Liver (tissue), 9 donors: Measurements from ENCODE around the gene ESD. TPM values are rescaled to one million over a fixed set of nuclear protein-coding genes. Genes with fewer than 3 reads are reported as not detected.
"Not testable (repeated sequence)": the region's sequence is repeated elsewhere in the genome, so short reads cannot be mapped to it uniquely, and the experiment has no call there.

Source experiments
- DNase-seq: peaks from one replicate; pipeline ENCODE4 v3.0.0-alpha.2; 2017; ENCODE audit warnings: low spot score
- H3K27ac ChIP-seq, 2 donors: one replicate each; pipeline ENCODE4 v1.7.0; 2013; ENCODE audit warnings: inconsistent platforms in 2 of 2, low read length in 2 of 2, control low read depth in 1 of 2, low read depth in 1 of 2, mild to moderate bottlenecking in 1 of 2
- H3K27me3 ChIP-seq, 4 donors: one replicate each; pipeline versions ENCODE4 v1.6.1 to v1.7.0; 2013; ENCODE audit warnings: low read length in 3 of 4, inconsistent platforms in 1 of 4, mild to moderate bottlenecking in 1 of 4, moderate library complexity in 1 of 4; ENCODE audit not compliant: control insufficient read depth in 4 of 4, insufficient read depth in 4 of 4
- H3K36me3 ChIP-seq, 4 donors: one replicate each; pipeline versions ENCODE4 v1.6.1 to v1.7.0; 2013; ENCODE audit warnings: low read length in 3 of 4, mild to moderate bottlenecking in 3 of 4, low read depth in 1 of 4, moderate library complexity in 1 of 4; ENCODE audit not compliant: control insufficient read depth in 4 of 4, insufficient read depth in 3 of 4
- H3K4me1 ChIP-seq, 4 donors: one replicate each; pipeline versions ENCODE4 v1.6.1 to v1.7.0; 2013; ENCODE audit warnings: low read length in 3 of 4, mild to moderate bottlenecking in 3 of 4, moderate library complexity in 1 of 4; ENCODE audit not compliant: control insufficient read depth in 4 of 4, insufficient read depth in 4 of 4
- H3K4me3 ChIP-seq, 3 donors: one replicate each; pipeline versions ENCODE4 v1.6.1 to v1.7.0; 2013; ENCODE audit warnings: low read length in 3 of 3, control low read depth in 1 of 3, low read depth in 1 of 3, mild to moderate bottlenecking in 1 of 3
- H3K9ac ChIP-seq, 2 donors: one replicate each; pipeline ENCODE4 v1.7.0; 2013; ENCODE audit warnings: low read length in 2 of 2, mild to moderate bottlenecking in 2 of 2, moderate library complexity in 2 of 2, control low read depth in 1 of 2, low read depth in 1 of 2
- H3K9me3 ChIP-seq, 4 donors: one replicate each; pipeline versions ENCODE4 v1.6.1 to v1.7.0; 2013; ENCODE audit warnings: low read length in 3 of 4; ENCODE audit not compliant: control insufficient read depth in 4 of 4
- ATF3 ChIP-seq: IDR thresholded peaks from 2 replicates; pipeline ENCODE4 v1.6.1; 2016; ENCODE audit warnings: antibody characterized with exemption
- CTCF ChIP-seq: fragments of 150-350 bp; IDR thresholded peaks from 2 replicates; pipeline ENCODE4 v1.5.1; 2017; ENCODE audit warnings: improper control_type of control experiment, low read depth, low read length; ENCODE audit not compliant: missing input control
- FOXA1 ChIP-seq: IDR thresholded peaks from 2 replicates; pipeline ENCODE4 v1.6.1; 2016; ENCODE audit warnings: antibody characterized with exemption
- FOXA2 ChIP-seq: IDR thresholded peaks from 2 replicates; pipeline ENCODE4 v1.6.1; 2016; ENCODE audit warnings: antibody characterized with exemption
- GABPA ChIP-seq, 2 donors: IDR thresholded peaks in 1 of 2; conservative IDR thresholded peaks in 1 of 2; 2 replicates each; pipeline ENCODE4 v1.6.1; 2016; ENCODE audit warnings: antibody characterized with exemption in 2 of 2, mild to moderate bottlenecking in 1 of 2, moderate library complexity in 1 of 2
- HNF4A ChIP-seq, 2 donors: conservative IDR thresholded peaks; 2 replicates each; pipeline ENCODE4 v1.6.1; 2016; ENCODE audit warnings: antibody characterized with exemption in 2 of 2, mild to moderate bottlenecking in 2 of 2
- HNF4G ChIP-seq: IDR thresholded peaks from 2 replicates; pipeline ENCODE4 v1.6.1; 2016; ENCODE audit warnings: antibody characterized with exemption
- JUND ChIP-seq, 2 donors: IDR thresholded peaks; 2 replicates each; pipeline ENCODE4 v1.6.1; 2016; ENCODE audit warnings: antibody characterized with exemption in 2 of 2
- MAX ChIP-seq: IDR thresholded peaks from 2 replicates; pipeline ENCODE4 v1.6.1; 2016; ENCODE audit warnings: antibody characterized with exemption
- RXRA ChIP-seq, 2 donors: IDR thresholded peaks; 2 replicates each; pipeline ENCODE4 v1.6.1; 2017 to 2018; ENCODE audit warnings: antibody characterized with exemption in 2 of 2, mild to moderate bottlenecking in 1 of 2
- TAF1 ChIP-seq: conservative IDR thresholded peaks from 2 replicates; pipeline ENCODE4 v1.6.1; 2016; ENCODE audit warnings: antibody characterized with exemption, mild to moderate bottlenecking
- YY1 ChIP-seq: IDR thresholded peaks from 2 replicates; pipeline ENCODE4 v1.6.1; 2016; ENCODE audit warnings: antibody characterized with exemption, mild to moderate bottlenecking
- ZBTB33 ChIP-seq: IDR thresholded peaks from 2 replicates; pipeline ENCODE4 v1.6.1; 2016; ENCODE audit warnings: antibody characterized with exemption
- WGBS: extraction: QIAGEN DNeasy Blood & Tissue Kit; methylation state at CpG from one replicate; pipeline ENCODE4 v1.1.7; 2013; 5-methylcytosine and 5-hydroxymethylcytosine counted together
- polyA plus RNA-seq, 2 donors: library from polyadenylated mRNA; stranded (reverse) in 1 of 2; unstranded in 1 of 2; fragments of 200-250 nt in 1 of 2; fragments of >200 nt in 1 of 2; fragmentation: Nextera tagmentation in 1 of 2; extraction: Ambion mirVana in 1 of 2; gene quantifications; one replicate each; pipeline versions ENCODE4 v1.2.1 to v1.2.3, GENCODE V29; 2013 to 2015
- total RNA-seq, 2 donors: library from RNA; depleted of rRNA; stranded (reverse); fragments of >200 nt; gene quantifications; one replicate each; pipeline ENCODE4 v1.2.3, GENCODE V29; 2014
- donor health status: healthy.
- donor health status: healthy.
- donor health status: healthy.
- donor health status: healthy.
- donor health status: healthy.

The ESD gene
- total and polyA plus RNA-seq, 4 donors = 63.3 to 146 (median 72.0) TPM

- H3K4me1 ChIP-seq = peaks cover 0 to 16% (median 9%) of the 10 kb centered on the region in 4 donors
- not testable (repeated sequence) for DNase-seq, H3K27ac ChIP-seq, H3K36me3 ChIP-seq, H3K9ac ChIP-seq, H3K9me3 ChIP-seq, H3K27me3 ChIP-seq, H3K4me3 ChIP-seq
- 84% methylated on average over 3 of the region's 5 CpGs for WGBS
These were observed 41.5 kb downstream of the ESD start for GRCh38 chr13:46755508-46755907.

- Histone ChIP-seq H3K27me3 (no peaks in the 10 kb centered on the region), H3K27ac (no peak overlapping the region), H3K36me3 (peaks cover 5 to 10% (median 7%) of the 10 kb centered on the region in 4 donors), H3K4me1 (peaks cover 0 to 9% (median 3%) of the 10 kb centered on the region in 4 donors), H3K9ac (no peak overlapping the region), H3K9me3 (no peaks in the 10 kb centered on the region), H3K4me3 (no peak overlapping the region)
- DNase-seq = no peak
- TF ChIP-seq GABPA (IDR thresholded peaks at IDR 0.05 in 1 of 2, conservative IDR thresholded peaks at IDR 0.05 in 1 of 2) (no peak), RXRA (IDR thresholded peaks at IDR 0.05) (no peak), FOXA1 (no peak)
These were observed 42.1 kb downstream of the ESD start for GRCh38 chr13:46754812-46755211.

- Histone ChIP-seq H3K9me3 (no peaks in the 10 kb centered on the region), H3K36me3 (peaks cover 6 to 10% (median 8%) of the 10 kb centered on the region in 4 donors), H3K9ac (no peak overlapping the region), H3K27me3 (no peaks in the 10 kb centered on the region), H3K27ac (no peak overlapping the region), H3K4me1 (no peaks in the 10 kb centered on the region), H3K4me3 (no peak overlapping the region)
- DNase-seq = no peak
- 89% methylated on average over 6 of the region's 6 CpGs for whole genome bisulfite sequencing
- TF ChIP-seq YY1 (no peak), TAF1 (no peak), JUND (IDR thresholded peaks at IDR 0.05) (no peak), RXRA (IDR thresholded peaks at IDR 0.05) (no peak), HNF4G (no peak), ATF3 (no peak)
These were observed 43.0 kb downstream of the ESD start for GRCh38 chr13:46753917-46754316.

- Histone ChIP-seq H3K4me1 (no peaks in the 10 kb centered on the region), H3K9ac (no peak overlapping the region), H3K27me3 (no peaks in the 10 kb centered on the region), H3K9me3 (no peaks in the 10 kb centered on the region), H3K27ac (no peak overlapping the region), H3K4me3 (no peak overlapping the region), H3K36me3 (peaks cover 6 to 10% (median 8%) of the 10 kb centered on the region in 4 donors)
- TF ChIP-seq MAX (no peak), ZBTB33 (no peak), FOXA2 (no peak), RXRA (IDR thresholded peaks at IDR 0.05) (no peak), CTCF (no peak), HNF4A (conservative IDR thresholded peaks at IDR 0.05) (no peak), HNF4G (no peak), GABPA (IDR thresholded peaks at IDR 0.05 in 1 of 2, conservative IDR thresholded peaks at IDR 0.05 in 1 of 2) (no peak)
- WGBS = 60% methylated on average over 5 of the region's 5 CpGs
- no peak for DNase-seq
These were observed 43.8 kb downstream of the ESD start for GRCh38 chr13:46753137-46753536.
